Upper lobe of left lung (tissue), 6 donors: ENCODE measurements around the gene MZT2B. TPM values are rescaled to one million over a fixed set of nuclear protein-coding genes. Genes with fewer than 3 reads are reported as not detected.
"Not testable (repeated sequence)": the region's sequence is repeated elsewhere in the genome, so short reads cannot be mapped to it uniquely, and the experiment has no call there.

Experiments used
- ATAC-seq, 2 donors: fragments of 200-7000 bp; cut with Tn5 transposase; one replicate each; pipeline ENCODE4 v1.9.1; 2022; ENCODE audit warnings: mild to moderate bottlenecking in 2 of 2, moderate library complexity in 2 of 2; ENCODE audit not compliant: low FRiP score in 2 of 2
- DNase-seq, 2 donors: peaks; one replicate each; pipeline ENCODE4 v3.0.0-alpha.2; 2019 to 2020
- H3K27ac ChIP-seq, 4 donors: fragments of 200-600 bp; sonication (generic); one replicate each; pipeline ENCODE4 v1.5.1; 2016 to 2019
- H3K27me3 ChIP-seq, 4 donors: fragments of 200-600 bp; sonication (generic); one replicate each; pipeline ENCODE4 v1.5.1; 2017 to 2019
- H3K36me3 ChIP-seq, 4 donors: fragments of 200-600 bp; sonication (generic); one replicate each; pipeline ENCODE4 v1.5.1; 2016 to 2019
- H3K4me1 ChIP-seq, 4 donors: fragments of 200-600 bp; sonication (generic); one replicate each; pipeline ENCODE4 v1.5.1; 2018 to 2019
- H3K4me3 ChIP-seq, 4 donors: fragments of 200-600 bp; sonication (generic); one replicate each; pipeline ENCODE4 v1.5.1; 2017 to 2019; ENCODE audit warnings: mild to moderate bottlenecking in 2 of 4, moderate library complexity in 1 of 4
- H3K9me3 ChIP-seq, 4 donors: fragments of 200-600 bp; sonication (generic); one replicate each; pipeline ENCODE4 v1.5.1; 2018 to 2019
- CTCF ChIP-seq, 6 experiments: fragments of 450-650 bp in 4 of 6; fragments of 200-600 bp in 2 of 6; sonication (generic) in 2 of 6; IDR thresholded peaks; one replicate each; pipeline ENCODE4 v1.5.1; 2016 to 2019; ENCODE audit warnings: antibody characterized with exemption in 6 of 6
- EP300 ChIP-seq, 4 donors: sonication (generic); formaldehyde crosslinking; IDR thresholded peaks; one replicate each; pipeline ENCODE4 v1.5.1; 2017; ENCODE audit warnings: antibody characterized with exemption in 4 of 4, control low read depth in 2 of 4
- POLR2A ChIP-seq, 4 donors: fragments of 450-650 bp; IDR thresholded peaks; one replicate each; pipeline ENCODE4 v1.5.1; 2016 to 2017; ENCODE audit warnings: antibody characterized with exemption in 4 of 4, mild to moderate bottlenecking in 2 of 4
- POLR2AphosphoS5 ChIP-seq, 2 donors: sonication (generic); formaldehyde crosslinking; IDR thresholded peaks; one replicate each; pipeline ENCODE4 v1.5.1; 2017; ENCODE audit warnings: antibody characterized with exemption in 2 of 2
- WGBS, 2 donors: methylation state at CpG; one replicate each; pipeline ENCODE4 v1.1.5; 2017 to 2018; 5-methylcytosine and 5-hydroxymethylcytosine counted together
- total RNA-seq, 6 donors: library from RNA; depleted of rRNA in 4 of 6; stranded (reverse); fragments of >200 nt in 4 of 6; gene quantifications; one replicate each; pipeline versions ENCODE4 v1.1.0 to v1.2.1, GENCODE V29; 2016 to 2021
- donor health status: DM: no; HTN: no; CAD: no; lungs with moderate emphysema.
- donor health status: DM: no; HTN: yes; CAD: no; lungs with severe emphysema.

Gene MZT2B
- total RNA-seq, 6 donors from 2014 or later = 78.7 to 203 (median 130) TPM

GRCh38 chr2:130230907-130231306 is 48.8 kb downstream of the MZT2B start:
- not testable (repeated sequence) for H3K4me3 ChIP-seq, ATAC-seq, H3K27ac ChIP-seq, H3K4me1 ChIP-seq, H3K36me3 ChIP-seq, H3K9me3 ChIP-seq, H3K27me3 ChIP-seq
- 63 to 95% methylated on average over 2 to 15 of the region's 15 CpGs for WGBS, 2 donors
- DNase-seq = peak in 1 of 2 donors; percentile 46

- DNase-seq (no peak), ATAC-seq (no peak)
- TF ChIP-seq CTCF (IDR thresholded peaks at IDR 0.05) (no peak), EP300 (IDR thresholded peaks at IDR 0.05) (no peak), POLR2A (IDR thresholded peaks at IDR 0.05) (no peak), POLR2AphosphoS5 (IDR thresholded peaks at IDR 0.05) (no peak)
- Histone ChIP-seq H3K4me1 (peaks cover 0 to 5% (median 0%) of the 10 kb centered on the region in 4 donors), H3K36me3 (no peaks in the 10 kb centered on the region), H3K9me3 (peaks cover 0 to 9% (median 0%) of the 10 kb centered on the region in 4 donors), H3K27me3 (peaks cover 0 to 7% (median 0%) of the 10 kb centered on the region in 4 donors), H3K27ac (no peak overlapping the region), H3K4me3 (no peak overlapping the region)
- 75 to 87% methylated on average over 11 to 12 of the region's 12 CpGs for WGBS, 2 donors
These were observed 49.6 kb downstream of the MZT2B start for GRCh38 chr2:130231656-130232055.

DNA sequence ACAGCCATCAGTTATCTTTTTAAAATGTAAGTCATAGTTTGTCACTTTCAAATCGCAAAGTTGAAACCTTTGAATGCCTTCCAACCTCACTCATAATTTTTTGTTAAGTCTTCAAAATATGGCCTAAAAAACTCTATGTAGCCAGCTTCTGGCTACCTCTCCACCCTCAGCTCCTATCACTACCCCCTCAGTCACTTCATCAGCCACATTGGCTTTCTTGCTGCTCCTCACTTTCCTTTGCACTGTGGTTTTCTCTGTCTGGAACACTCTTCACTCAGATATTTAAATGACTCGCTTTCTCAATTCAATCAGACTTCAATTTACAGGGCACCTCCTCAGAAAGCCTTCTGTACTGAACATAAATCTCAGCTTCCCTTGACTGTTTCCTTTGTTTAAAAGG is 51.0 kb downstream of the MZT2B start:
- WGBS, 2 donors = 84 to 89% methylated on average over 2 of the region's 2 CpGs
- not testable (repeated sequence) for ATAC-seq, H3K9me3 ChIP-seq, H3K27ac ChIP-seq, H3K36me3 ChIP-seq, DNase-seq, H3K4me1 ChIP-seq, H3K4me3 ChIP-seq, H3K27me3 ChIP-seq

- H3K4me1 ChIP-seq, DNase-seq, ATAC-seq, H3K9me3 ChIP-seq, H3K36me3 ChIP-seq, H3K27ac ChIP-seq, H3K4me3 ChIP-seq, H3K27me3 ChIP-seq: not testable (repeated sequence)
- WGBS, 2 donors = 69 to 71% methylated on average over 6 of the region's 6 CpGs
These were observed 57.5 kb downstream of the MZT2B start for GRCh38 chr2:130239581-130239980.

Other genes starting within 250 kb of the MZT2B start
- not detected for gene RAB6C, start 202.6 kb upstream of the MZT2B start, total RNA-seq
- not detected for gene POTEF, start 53.0 kb upstream of the MZT2B start, total RNA-seq
- 10 to 100 TPM in 3 of 6 donors, 1 to 10 TPM in 2, under 1 TPM in 1; 0.40 to 20.5 (median 9.5) TPM for gene CCDC74B, start 37.1 kb upstream of the MZT2B start, total RNA-seq
- gene SMPD4, start 660 bp upstream of the MZT2B start, total RNA-seq = 100 to 1,000 TPM in 1 of 6 donors, 10 to 100 TPM in 5; 33.3 to 109 (median 44.6) TPM
- not detected for gene TUBA3E, start 16.2 kb downstream of the MZT2B start, total RNA-seq
- 100 to 1,000 TPM in 2 of 6 donors, 10 to 100 TPM in 4; 45.6 to 118 (median 63.0) TPM for gene IMP4, start 160.6 kb downstream of the MZT2B start, total RNA-seq
- gene PTPN18, start 173.8 kb downstream of the MZT2B start, total RNA-seq = 100 to 1,000 TPM in 2 of 6 donors, 10 to 100 TPM in 4; 59.0 to 156 (median 89.4) TPM